Neutrophil (primary cell): Measurements from ENCODE around the gene CHMP1B.
"Not testable (repeated sequence)": the region's sequence is repeated elsewhere in the genome, so short reads cannot be mapped to it uniquely, and the experiment has no call there.

Experiments used
- H3K27ac ChIP-seq: fragments of 200-600 bp; sonication (generic); 2 replicates; pipeline ENCODE4 v1.5.1; 2016; ENCODE audit warnings: mild to moderate bottlenecking, moderate library complexity
- H3K27me3 ChIP-seq: fragments of 200-600 bp; sonication (generic); 2 replicates; pipeline ENCODE4 v1.6.0; 2016; ENCODE audit warnings: mild to moderate bottlenecking
- H3K36me3 ChIP-seq: fragments of 200-600 bp; sonication (generic); 2 replicates; pipeline ENCODE4 v1.5.1; 2017
- H3K4me1 ChIP-seq, 2 experiments: fragments of 200-600 bp in 1 of 2; sonication (generic) in 1 of 2; 1 replicate in 1 of 2; 2 replicates in 1 of 2; pipeline versions ENCODE4 v1.5.1 to v1.6.1; 2013 to 2016; ENCODE audit warnings: low read depth in 1 of 2, low read length in 1 of 2, mild to moderate bottlenecking in 1 of 2, moderate library complexity in 1 of 2; ENCODE audit not compliant: control insufficient read depth in 1 of 2, insufficient read depth in 1 of 2
- H3K4me3 ChIP-seq, 2 experiments: fragments of 200-600 bp in 1 of 2; sonication (generic) in 1 of 2; 1 replicate in 1 of 2; 2 replicates in 1 of 2; pipeline ENCODE4 v1.5.1; 2013 to 2016; ENCODE audit warnings: low read depth in 1 of 2, low read length in 1 of 2, mild to moderate bottlenecking in 1 of 2, moderate library complexity in 1 of 2
- H3K9me3 ChIP-seq: fragments of 200-600 bp; sonication (generic); 2 replicates; pipeline ENCODE4 v1.5.1; 2016
- TF ChIP-seq, protein P1 (sequence below): fragments of 200-600 bp; sonication (generic); IDR thresholded peaks from 2 replicates; pipeline ENCODE4 v1.5.1; 2016; ENCODE audit warnings: antibody characterized with exemption

Gene CHMP1B

DNA sequence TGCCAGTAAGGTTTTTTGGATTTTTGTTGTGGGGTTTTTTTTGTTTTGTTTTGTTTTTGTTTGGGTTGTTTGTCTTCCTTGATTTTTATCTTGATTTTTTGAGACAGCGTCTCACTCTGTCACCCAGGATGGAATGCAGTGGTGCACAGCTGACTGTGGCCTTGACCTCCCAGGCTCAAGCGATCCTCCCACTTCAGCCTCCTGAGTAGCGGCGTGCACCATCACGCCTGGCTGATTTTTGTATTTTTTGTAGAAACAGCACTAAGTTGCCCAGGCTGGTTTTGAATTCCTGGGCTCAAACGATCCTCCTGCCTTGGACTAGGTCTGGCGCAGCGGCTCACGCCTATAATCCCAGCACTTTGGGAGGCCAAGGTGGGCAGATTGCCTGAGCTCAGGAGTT is 40.5 kb downstream of the CHMP1B start:
- Histone ChIP-seq H3K27ac (peak overlapping the region; percentile 87), H3K9me3 (no peaks in the 10 kb centered on the region), H3K4me3 (no peak overlapping the region), H3K4me1 (peaks cover 35 to 37% of the 10 kb centered on the region in 2 experiments), H3K27me3 (no peaks in the 10 kb centered on the region), H3K36me3 (peaks cover 86% of the 10 kb centered on the region)
- TF ChIP-seq, protein P1, sequence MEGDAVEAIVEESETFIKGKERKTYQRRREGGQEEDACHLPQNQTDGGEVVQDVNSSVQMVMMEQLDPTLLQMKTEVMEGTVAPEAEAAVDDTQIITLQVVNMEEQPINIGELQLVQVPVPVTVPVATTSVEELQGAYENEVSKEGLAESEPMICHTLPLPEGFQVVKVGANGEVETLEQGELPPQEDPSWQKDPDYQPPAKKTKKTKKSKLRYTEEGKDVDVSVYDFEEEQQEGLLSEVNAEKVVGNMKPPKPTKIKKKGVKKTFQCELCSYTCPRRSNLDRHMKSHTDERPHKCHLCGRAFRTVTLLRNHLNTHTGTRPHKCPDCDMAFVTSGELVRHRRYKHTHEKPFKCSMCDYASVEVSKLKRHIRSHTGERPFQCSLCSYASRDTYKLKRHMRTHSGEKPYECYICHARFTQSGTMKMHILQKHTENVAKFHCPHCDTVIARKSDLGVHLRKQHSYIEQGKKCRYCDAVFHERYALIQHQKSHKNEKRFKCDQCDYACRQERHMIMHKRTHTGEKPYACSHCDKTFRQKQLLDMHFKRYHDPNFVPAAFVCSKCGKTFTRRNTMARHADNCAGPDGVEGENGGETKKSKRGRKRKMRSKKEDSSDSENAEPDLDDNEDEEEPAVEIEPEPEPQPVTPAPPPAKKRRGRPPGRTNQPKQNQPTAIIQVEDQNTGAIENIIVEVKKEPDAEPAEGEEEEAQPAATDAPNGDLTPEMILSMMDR, result no peak

DNA sequence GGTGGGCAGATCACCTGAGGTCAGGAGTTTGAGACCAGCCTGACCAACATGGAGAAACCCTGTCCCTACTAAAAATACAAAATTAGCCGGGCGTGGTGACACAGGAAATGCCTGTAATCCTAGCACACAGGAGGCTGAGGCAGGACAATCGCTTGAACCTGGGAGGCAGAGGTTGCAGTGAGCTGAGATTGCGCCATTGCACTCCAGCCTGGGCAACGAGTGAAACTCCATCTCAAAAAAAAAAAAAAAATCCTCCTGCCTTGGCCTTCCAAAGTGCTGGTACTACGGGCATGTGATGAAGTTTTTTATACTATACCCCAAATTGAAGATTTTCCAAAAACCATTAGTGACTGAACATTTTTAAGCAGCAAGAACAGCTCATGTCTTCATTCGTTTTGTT is 41.2 kb downstream of the CHMP1B start:
- not testable (repeated sequence) for H3K4me3 ChIP-seq, H3K9me3 ChIP-seq, H3K27me3 ChIP-seq
- Histone ChIP-seq H3K36me3 (peaks cover 85% of the 10 kb centered on the region), H3K27ac (peak overlapping the region; percentile 87), H3K4me1 (peaks cover 35 to 37% of the 10 kb centered on the region in 2 experiments)

DNA sequence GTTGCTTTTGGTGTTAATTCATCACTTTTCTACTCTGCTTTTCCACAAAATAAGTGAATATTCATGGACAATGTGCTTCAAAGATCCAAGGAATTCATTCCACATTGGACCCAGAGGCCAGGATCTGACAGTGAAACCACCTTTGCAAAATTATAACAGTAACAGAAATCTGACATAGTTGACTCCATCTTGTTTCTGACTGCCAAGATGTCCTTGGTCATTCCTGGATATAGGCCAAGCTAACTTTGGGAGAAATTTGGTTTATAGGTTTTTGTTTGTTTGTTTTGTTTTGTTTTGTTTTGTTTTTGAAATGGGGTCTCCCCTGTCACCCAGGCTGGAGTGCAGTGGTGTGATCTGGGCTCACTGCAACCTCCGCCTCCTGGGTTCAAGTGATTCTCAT is 46.6 kb downstream of the CHMP1B start:
- H3K4me1 ChIP-seq, result peaks cover 32 to 35% of the 10 kb centered on the region in 2 experiments
- TF ChIP-seq, protein P1, result no peak
- H3K27me3 ChIP-seq, result no peaks in the 10 kb centered on the region
- H3K27ac ChIP-seq, result no peak overlapping the region
- H3K4me3 ChIP-seq, result no peak overlapping the region
- H3K9me3 ChIP-seq, result no peaks in the 10 kb centered on the region
- peaks cover 89% of the 10 kb centered on the region for H3K36me3 ChIP-seq

DNA sequence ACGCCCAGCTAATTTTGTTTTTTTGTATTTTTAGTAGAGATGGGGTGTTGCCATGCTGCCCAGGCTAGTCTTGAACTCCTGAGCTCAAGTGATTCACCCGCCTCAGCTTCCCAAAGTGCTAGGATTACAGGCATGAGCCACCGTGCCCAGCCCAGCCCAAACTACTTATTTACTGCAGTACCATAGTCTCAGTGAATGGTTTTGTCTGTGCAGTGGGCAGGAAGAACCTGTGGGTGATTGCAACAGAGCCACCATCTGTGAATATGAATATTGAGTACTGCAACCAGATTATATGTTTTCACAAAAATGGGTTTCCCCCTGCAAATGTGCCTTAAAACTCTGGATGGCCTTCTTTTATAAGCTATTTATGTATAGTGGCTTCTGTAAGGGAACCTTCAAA is 47.9 kb downstream of the CHMP1B start:
- TF ChIP-seq, protein P1, result no peak
- H3K4me1 ChIP-seq, result peaks cover 19 to 23% of the 10 kb centered on the region in 2 experiments
- no peak overlapping the region for H3K4me3 ChIP-seq
- H3K27me3 ChIP-seq, result no peaks in the 10 kb centered on the region
- no peaks in the 10 kb centered on the region for H3K9me3 ChIP-seq
- peak overlapping the region; percentile 56 for H3K27ac ChIP-seq
- H3K36me3 ChIP-seq, result peaks cover 90% of the 10 kb centered on the region

DNA sequence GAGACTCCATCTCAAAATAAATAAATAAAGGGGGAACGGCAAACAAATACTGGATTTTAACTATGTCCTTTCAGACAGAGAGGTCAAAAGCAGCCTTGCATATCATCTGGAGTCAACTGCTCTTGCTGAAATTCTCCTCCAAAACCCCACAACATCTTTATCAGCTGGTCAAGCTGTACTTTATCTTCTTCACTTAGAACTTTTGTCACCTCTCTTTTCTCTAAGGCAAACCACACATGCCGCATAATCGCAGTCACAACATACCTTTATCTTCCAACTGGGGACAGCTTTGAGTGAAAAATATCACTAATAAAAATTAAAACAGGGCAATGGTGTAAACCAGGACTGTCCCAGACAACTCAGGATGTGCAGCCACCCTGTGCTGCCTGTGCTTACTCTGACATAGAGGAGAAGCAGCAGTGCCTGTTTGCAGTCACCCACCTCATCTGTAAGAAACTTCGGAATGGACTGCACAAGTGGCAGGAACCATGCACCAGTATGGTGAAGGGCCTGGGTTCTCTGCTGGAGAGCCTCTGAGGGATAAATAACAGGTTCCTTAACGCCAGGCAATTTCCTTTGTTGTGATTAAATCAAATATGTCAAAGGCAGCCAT is 50.7 kb downstream of the CHMP1B start:
- Histone ChIP-seq H3K9me3 (no peaks in the 10 kb centered on the region), H3K36me3 (peaks cover 84% of the 10 kb centered on the region), H3K27ac (peak overlapping the region; percentile 43), H3K4me3 (no peak overlapping the region), H3K27me3 (no peaks in the 10 kb centered on the region), H3K4me1 (peaks cover 24 to 28% of the 10 kb centered on the region in 2 experiments)
- TF ChIP-seq, protein P1, result no peak

DNA sequence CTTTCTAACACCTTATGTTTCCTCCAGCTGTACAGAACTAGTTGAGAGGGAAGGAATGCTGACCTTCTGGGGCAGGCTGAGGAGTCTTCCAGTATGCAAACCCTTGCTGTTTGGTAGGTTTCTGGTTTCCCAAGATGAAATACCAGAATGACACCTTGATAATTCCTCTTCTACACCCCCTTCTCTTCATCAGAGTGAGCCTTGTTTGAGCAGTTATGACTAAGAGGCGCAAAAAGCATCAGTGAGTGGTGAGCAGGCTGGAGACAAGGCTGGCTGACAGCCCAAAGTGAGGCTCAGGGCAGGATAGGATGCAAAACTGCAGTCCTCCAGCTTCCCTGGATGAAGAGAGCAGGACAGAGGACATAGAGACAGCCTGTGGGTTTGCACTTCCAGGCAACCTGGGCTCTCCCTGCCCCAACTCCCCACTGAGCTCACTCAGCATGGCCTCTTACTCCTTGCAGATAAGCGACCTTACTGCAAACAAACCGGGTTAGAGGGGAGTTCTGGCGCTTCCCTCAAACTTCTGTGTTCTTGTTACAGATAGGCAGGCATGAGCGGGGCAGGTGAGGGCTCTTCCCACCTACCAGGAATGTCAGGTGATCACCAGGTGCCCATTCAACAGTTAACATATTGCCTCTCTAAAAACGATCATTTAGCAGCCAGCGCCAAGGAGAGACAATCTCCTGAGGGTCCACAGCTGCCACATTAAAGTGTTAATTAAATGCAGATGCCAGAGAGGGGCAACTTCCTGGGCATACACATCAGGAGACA is 51.5 kb downstream of the CHMP1B start:
- Histone ChIP-seq H3K36me3 (peaks cover 78% of the 10 kb centered on the region), H3K4me3 (no peak overlapping the region), H3K27me3 (no peaks in the 10 kb centered on the region), H3K4me1 (peaks cover 32 to 36% of the 10 kb centered on the region in 2 experiments), H3K27ac (peak overlapping the region; percentile 43), H3K9me3 (no peaks in the 10 kb centered on the region)
- TF ChIP-seq, protein P1, result no peak
